Sigmoid colon (tissue), 4 donors: ENCODE measurements around the gene MTUS2.
"Not testable (repeated sequence)": the region's sequence is repeated elsewhere in the genome, so short reads cannot be mapped to it uniquely, and the experiment has no call there.

Experiments
- CTCF ChIP-seq, 4 experiments: fragments of 450-650 bp in 3 of 4; fragments of 200-600 bp in 1 of 4; IDR thresholded peaks; one replicate each; pipeline ENCODE4 v1.5.1; 2016 to 2019; ENCODE audit warnings: antibody characterized with exemption in 4 of 4, mild to moderate bottlenecking in 3 of 4, moderate library complexity in 2 of 4
- EP300 ChIP-seq, 4 donors: sonication (generic); formaldehyde crosslinking; IDR thresholded peaks; one replicate each; pipeline ENCODE4 v1.6.1; 2017; ENCODE audit warnings: antibody characterized with exemption in 4 of 4
- POLR2A ChIP-seq, 2 donors: fragments of 450-650 bp; IDR thresholded peaks; one replicate each; pipeline ENCODE4 v1.6.1; 2016; ENCODE audit warnings: antibody characterized with exemption in 2 of 2, mild to moderate bottlenecking in 2 of 2, moderate library complexity in 2 of 2
- POLR2AphosphoS5 ChIP-seq, 4 donors: sonication (generic); formaldehyde crosslinking; IDR thresholded peaks; one replicate each; pipeline ENCODE4 v1.6.1; 2017; ENCODE audit warnings: antibody characterized with exemption in 4 of 4

- not testable (repeated sequence) for TF ChIP-seq POLR2AphosphoS5, CTCF, POLR2A, EP300 (IDR thresholded peaks at IDR 0.05)
Observed at GRCh38 chr13:29345860-29346582, 525.9 kb downstream of the MTUS2 start.
